Endothelial cell of umbilical vein (primary cell): ENCODE data around the gene PRSS36. TPM values are rescaled to one million over a fixed set of nuclear protein-coding genes. Genes with fewer than 3 reads are reported as not detected.

Source experiments
- BruUV-seq: library from RNA; stranded (reverse); fragments of 400-500 nt; replicated peaks from 2 replicates; lab custom pipeline; 2021; lab: Mats Ljungman, UMichigan
- CTCF ChIA-PET: fragments of 300-600, 350-600 bp; sonication (Branson Sonifier 250); formaldehyde crosslinking; loops from one replicate; lab custom pipeline; 2021; ENCODE audit warnings: antibody characterized with exemption, inconsistent platforms; lab: Charles Lee
- POLR2A ChIA-PET: fragments of 300-600, 350-600 bp; sonication (Branson Sonifier 250); formaldehyde crosslinking; loops from one replicate; lab custom pipeline; 2021; ENCODE audit warnings: antibody characterized with exemption, inconsistent platforms; lab: Charles Lee
- DNase-seq: peaks from one replicate; pipeline ENCODE4 v3.0.0-alpha.2; 2011; ENCODE audit warnings: low read depth, low spot score
- FAIRE-seq: peaks from 2 replicates; lab custom pipeline; 2011; peaks lifted over from hg19 to GRCh38; lab: Jason Lieb, UNC
- H2AFZ ChIP-seq: 2 replicates; pipeline ENCODE4 v1.6.0; 2012; ENCODE audit warnings: low read depth, low read length, control low read depth, inconsistent platforms
- H3K27ac ChIP-seq: 2 replicates; pipeline ENCODE4 v1.5.1; 2011; ENCODE audit warnings: low read depth, mild to moderate bottlenecking, control low read depth, low read length, moderate library complexity; ENCODE audit not compliant: insufficient read depth
- H3K27me3 ChIP-seq, 2 experiments: 2 replicates each; pipeline versions ENCODE4 v1.6.0 to v1.6.1; 2011; ENCODE audit warnings: low read length in 2 of 2, mixed read lengths in 1 of 2; ENCODE audit not compliant: control insufficient read depth in 2 of 2, insufficient read depth in 2 of 2
- H3K36me3 ChIP-seq, 2 experiments: 2 replicates in 1 of 2; 3 replicates in 1 of 2; pipeline ENCODE4 v1.5.1; 2011; ENCODE audit warnings: low read length in 2 of 2, mild to moderate bottlenecking in 1 of 2, moderate library complexity in 1 of 2; ENCODE audit not compliant: control insufficient read depth in 2 of 2, insufficient read depth in 2 of 2; ENCODE audit errors: extremely low read depth in 1 of 2
- H3K4me1 ChIP-seq: 3 replicates; pipeline ENCODE4 v1.5.1; 2011; ENCODE audit warnings: mild to moderate bottlenecking, low read length; ENCODE audit not compliant: control insufficient read depth, insufficient read depth; ENCODE audit errors: extremely low read depth
- H3K4me2 ChIP-seq: 2 replicates; pipeline ENCODE4 v1.6.1; 2011; ENCODE audit warnings: low read length, control low read depth, mixed read lengths; ENCODE audit not compliant: insufficient read depth
- H3K4me3 ChIP-seq, 3 experiments: fragments of 200-600 bp in 1 of 3; sonication (generic), shearing (Covaris generic) in 1 of 3; replicated peaks in 1 of 3; 2 replicates each; pipeline ENCODE4 v1.5.1; 2011 to 2016; ENCODE audit warnings: control low read depth in 3 of 3, low read length in 3 of 3, mild to moderate bottlenecking in 2 of 3, inconsistent platforms in 1 of 3, low read depth in 1 of 3, moderate library complexity in 1 of 3; ENCODE audit not compliant: insufficient read depth in 1 of 3
- H3K79me2 ChIP-seq: 2 replicates; pipeline ENCODE4 v1.6.0; 2012; ENCODE audit warnings: low read length, inconsistent platforms; ENCODE audit not compliant: control insufficient read depth, insufficient read depth
- H3K9ac ChIP-seq: replicated peaks from 2 replicates; pipeline ENCODE3; 2011; ENCODE audit warnings: low read length, control low read depth; ENCODE audit not compliant: insufficient read depth; ENCODE audit errors: extremely low read depth
- H3K9me1 ChIP-seq: replicated peaks from 3 replicates; pipeline ENCODE4 v1.6.0; 2011; ENCODE audit warnings: mild to moderate bottlenecking, low read length; ENCODE audit not compliant: control insufficient read depth, insufficient read depth; ENCODE audit errors: extremely low read depth
- H3K9me3 ChIP-seq: replicated peaks from 2 replicates; pipeline ENCODE4 v1.5.1; 2012; ENCODE audit warnings: low read length, inconsistent platforms; ENCODE audit not compliant: control insufficient read depth, insufficient read depth
- H4K20me1 ChIP-seq: replicated peaks from 2 replicates; pipeline ENCODE3; 2011; ENCODE audit warnings: mild to moderate bottlenecking, low read length; ENCODE audit not compliant: control insufficient read depth, insufficient read depth; ENCODE audit errors: extremely low read depth
- CTCF ChIP-seq, 2 donors: IDR thresholded peaks; 1 replicate in 1 of 2; 2 replicates in 1 of 2; pipeline ENCODE4 v1.5.1; 2011; ENCODE audit warnings: low read length in 2 of 2, mild to moderate bottlenecking in 2 of 2, moderate library complexity in 2 of 2, control low read depth in 1 of 2, inconsistent platforms in 1 of 2, low read depth in 1 of 2; ENCODE audit not compliant: insufficient read depth in 1 of 2; ENCODE audit errors: extremely low read depth in 1 of 2
- EZH2 ChIP-seq: IDR thresholded peaks from 2 replicates; pipeline ENCODE4 v1.6.1; 2012; ENCODE audit warnings: borderline replicate concordance, low read depth, mild to moderate bottlenecking, moderate library complexity, low read length, inconsistent platforms; ENCODE audit not compliant: severe bottlenecking
- FOS ChIP-seq: IDR thresholded peaks from 2 replicates; pipeline ENCODE4 v1.6.1; 2011; ENCODE audit warnings: mild to moderate bottlenecking, low read length, moderate library complexity, borderline replicate concordance; ENCODE audit not compliant: insufficient read depth
- GATA2 ChIP-seq: IDR thresholded peaks from 2 replicates; pipeline ENCODE4 v1.7.0; 2011; ENCODE audit warnings: low read depth, mild to moderate bottlenecking, moderate library complexity, mixed read lengths, low read length; ENCODE audit not compliant: insufficient read length, insufficient read depth
- JUN ChIP-seq: IDR thresholded peaks from 2 replicates; pipeline ENCODE4 v1.6.1; 2011; ENCODE audit warnings: borderline replicate concordance, low read depth; ENCODE audit not compliant: insufficient read length, insufficient read depth
- MAX ChIP-seq: IDR thresholded peaks from 2 replicates; pipeline ENCODE4 v1.6.1; 2011; ENCODE audit not compliant: insufficient read depth, insufficient read length
- MYC ChIP-seq: IDR thresholded peaks from one replicate; pipeline ENCODE4 v1.6.1; 2011; ENCODE audit warnings: mild to moderate bottlenecking, low read depth, low read length
- POLR2A ChIP-seq: IDR thresholded peaks from 2 replicates; pipeline ENCODE4 v1.6.1; 2012; ENCODE audit warnings: low read depth, mild to moderate bottlenecking, control low read depth, low read length
- POLR2AphosphoS5 ChIP-seq: IDR thresholded peaks from 2 replicates; pipeline ENCODE4 v1.6.1; 2012; ENCODE audit warnings: low read depth, mild to moderate bottlenecking, control low read depth, low read length, moderate library complexity; ENCODE audit not compliant: insufficient read depth
- dilution Hi-C: fragments of 300-500 bp; cut with MboI; formaldehyde crosslinking; loops from one replicate; pipeline ENCODE4 v1.15.0; 2019; ENCODE audit warnings: low sequenced_read_pairs; ENCODE audit not compliant: extremely low pct_ligation_motif_present
- intact Hi-C: fragments of 100-400 bp; cut with micrococcal nuclease; formaldehyde crosslinking; loops from one replicate; pipeline ENCODE4 v1.10.0; 2022
- polyA plus RNA-seq, 4 experiments: library from polyadenylated mRNA; depleted of rRNA in 3 of 4; stranded (reverse) in 3 of 4; unstranded in 1 of 4; fragments of >200 nt; gene quantifications; 2 replicates each; pipeline versions ENCODE4 v1.2.1 to v1.2.3, GENCODE V29; 2011 to 2012; ENCODE audit warnings: missing spikeins in 1 of 4
- total RNA-seq: library from RNA; stranded (reverse); gene quantifications from 2 replicates; pipeline ENCODE4 v1.2.3, GENCODE V29; 2021

PRSS36 gene
- total and polyA plus RNA-seq, 2 donors (not counting 3 experiments of a cell fraction or from before 2014, with no cell fraction given): 0.57 TPM; not detected in 1

GRCh38 chr16:31168848-31169247, 19.0 kb upstream of the PRSS36 start:
- intact Hi-C loops: no loop called here
- Histone ChIP-seq H2AFZ (no peak overlapping the region), H3K27me3 (no peaks in the 10 kb centered on the region), H3K4me2 (no peak overlapping the region), H3K9ac (no peak overlapping the region), H3K9me3 (no peaks in the 10 kb centered on the region), H3K4me1 (no peaks in the 10 kb centered on the region), H3K9me1 (no peaks in the 10 kb centered on the region), H3K79me2 (no peaks in the 10 kb centered on the region), H3K4me3 (no peak overlapping the region), H3K36me3 (no peaks in the 10 kb centered on the region), H3K27ac (no peak overlapping the region), H4K20me1 (no peaks in the 10 kb centered on the region)
- dilution Hi-C loops: no loop called here
- ChIA-PET POLR2A (interaction anchor here (0.5 kb wide), 1 partner anchor 98 kb away, joined by 3 read pairs; no protein-coding TSS in a partner anchor), CTCF (no interaction called here)
- BruUV-seq: no TSS peak
- DNase-seq: no peak
- TF ChIP-seq CTCF (IDR thresholded peaks at IDR 0.05; ENCODE audit: extremely low read depth in 1 of 2, insufficient read depth in 1 of 2, low read depth in 1 of 2, low read length in 2 of 2) (no peak), EZH2 (no peak), POLR2AphosphoS5 (no peak), POLR2A (no peak), MAX (no peak), FOS (no peak), MYC (no peak), JUN (no peak), GATA2 (no peak)
- no peak for FAIRE-seq
